Esophagus muscularis mucosa (tissue), 4 donors: ENCODE measurements around the gene WNT6. TPM values are rescaled to one million over a fixed set of nuclear protein-coding genes. Genes with fewer than 3 reads are reported as not detected.

Source experiments
- DNase-seq: peaks from one replicate; pipeline ENCODE4 v3.0.0-alpha.2; 2017; ENCODE audit errors: extremely low spot score
- H3K27ac ChIP-seq, 4 donors: fragments of 200-600 bp; sonication (generic); replicated peaks in 1 of 4; 1 replicate in 3 of 4; 2 replicates in 1 of 4; pipeline ENCODE4 v1.5.1; 2016 to 2019; ENCODE audit warnings: mild to moderate bottlenecking in 1 of 4
- H3K27me3 ChIP-seq, 4 donors: fragments of 200-600 bp; sonication (generic); one replicate each; pipeline versions ENCODE4 v1.5.1 to v1.6.0; 2016 to 2019
- H3K36me3 ChIP-seq, 4 donors: fragments of 200-600 bp; sonication (generic); one replicate each; pipeline ENCODE4 v1.5.1; 2016 to 2019
- H3K4me1 ChIP-seq, 4 donors: fragments of 200-600 bp; sonication (generic); one replicate each; pipeline ENCODE4 v1.5.1; 2016 to 2019
- H3K4me3 ChIP-seq, 4 donors: fragments of 200-600 bp; sonication (generic); 1 replicate in 2 of 4; 2 replicates in 2 of 4; pipeline ENCODE4 v1.5.1; 2016 to 2019; ENCODE audit warnings: mild to moderate bottlenecking in 4 of 4, moderate library complexity in 1 of 4
- H3K9me3 ChIP-seq, 4 donors: fragments of 200-600 bp; sonication (generic); 1 replicate in 3 of 4; 2 replicates in 1 of 4; pipeline ENCODE4 v1.5.1; 2016 to 2019
- EP300 ChIP-seq: sonication (generic); formaldehyde crosslinking; IDR thresholded peaks from one replicate; pipeline ENCODE4 v1.6.1; 2017; ENCODE audit warnings: antibody characterized with exemption
- POLR2A ChIP-seq: fragments of 450-650 bp; IDR thresholded peaks from one replicate; pipeline ENCODE4 v1.6.1; 2017; ENCODE audit warnings: antibody characterized with exemption, moderate library complexity, mild to moderate bottlenecking, low read depth
- POLR2AphosphoS5 ChIP-seq, 2 donors: sonication (generic); formaldehyde crosslinking; IDR thresholded peaks; one replicate each; pipeline ENCODE4 v1.6.1; 2017; ENCODE audit warnings: antibody characterized with exemption in 2 of 2
- WGBS: methylation state at CpG from one replicate; pipeline ENCODE4 v1.1.5; 2018; 5-methylcytosine and 5-hydroxymethylcytosine counted together
- intact Hi-C: fragments of 100-400 bp; cut with DNase I; formaldehyde crosslinking; loops from one replicate; pipeline ENCODE4 v1.15.1; 2023
- total RNA-seq, 4 donors: library from RNA; depleted of rRNA; stranded (reverse); fragments of >200 nt; gene quantifications; one replicate each; pipeline versions ENCODE4 v1.1.0 to v1.2.1, GENCODE V29; 2016
- TF ChIP-seq, protein P1 (sequence below), 3 experiments: fragments of 200-600 bp in 2 of 3; fragments of 450-650 bp in 1 of 3; sonication (generic) in 2 of 3; IDR thresholded peaks; one replicate each; pipeline ENCODE4 v1.5.1; 2017 to 2019; ENCODE audit warnings: antibody characterized with exemption in 3 of 3, mild to moderate bottlenecking in 2 of 3, moderate library complexity in 1 of 3

The WNT6 gene
- total RNA-seq, 4 donors from 2014 or later = 2.9 to 14.3 (median 8.0) TPM

- H3K27ac ChIP-seq = no peak overlapping the region
- peaks cover 0 to 98% (median 25%) of the 10 kb centered on the region in 4 donors for H3K27me3 ChIP-seq
- H3K36me3 ChIP-seq = no peaks in the 10 kb centered on the region
Measured at GRCh38 chr2:218865999-218866398, 6.4 kb downstream of the WNT6 start.

GRCh38 chr2:218867900-218868299 is 8.3 kb downstream of the WNT6 start:
- TF ChIP-seq, protein P1, sequence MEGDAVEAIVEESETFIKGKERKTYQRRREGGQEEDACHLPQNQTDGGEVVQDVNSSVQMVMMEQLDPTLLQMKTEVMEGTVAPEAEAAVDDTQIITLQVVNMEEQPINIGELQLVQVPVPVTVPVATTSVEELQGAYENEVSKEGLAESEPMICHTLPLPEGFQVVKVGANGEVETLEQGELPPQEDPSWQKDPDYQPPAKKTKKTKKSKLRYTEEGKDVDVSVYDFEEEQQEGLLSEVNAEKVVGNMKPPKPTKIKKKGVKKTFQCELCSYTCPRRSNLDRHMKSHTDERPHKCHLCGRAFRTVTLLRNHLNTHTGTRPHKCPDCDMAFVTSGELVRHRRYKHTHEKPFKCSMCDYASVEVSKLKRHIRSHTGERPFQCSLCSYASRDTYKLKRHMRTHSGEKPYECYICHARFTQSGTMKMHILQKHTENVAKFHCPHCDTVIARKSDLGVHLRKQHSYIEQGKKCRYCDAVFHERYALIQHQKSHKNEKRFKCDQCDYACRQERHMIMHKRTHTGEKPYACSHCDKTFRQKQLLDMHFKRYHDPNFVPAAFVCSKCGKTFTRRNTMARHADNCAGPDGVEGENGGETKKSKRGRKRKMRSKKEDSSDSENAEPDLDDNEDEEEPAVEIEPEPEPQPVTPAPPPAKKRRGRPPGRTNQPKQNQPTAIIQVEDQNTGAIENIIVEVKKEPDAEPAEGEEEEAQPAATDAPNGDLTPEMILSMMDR (IDR thresholded peaks at IDR 0.05) = no peak
- TF ChIP-seq POLR2A = no peak
- TF ChIP-seq EP300 = no peak
- no peak for TF ChIP-seq POLR2AphosphoS5 (IDR thresholded peaks at IDR 0.05)
- no peak for DNase-seq
- H3K9me3 ChIP-seq = no peaks in the 10 kb centered on the region
- intact Hi-C loops = no loop called here
- no peaks in the 10 kb centered on the region for H3K36me3 ChIP-seq
- no peak overlapping the region for H3K4me3 ChIP-seq
- WGBS = 49% methylated on average over 6 of the region's 6 CpGs
- H3K27ac ChIP-seq = no peak overlapping the region
- H3K27me3 ChIP-seq = peaks cover 0 to 98% (median 27%) of the 10 kb centered on the region in 4 donors
- H3K4me1 ChIP-seq = peaks cover 8 to 20% (median 13%) of the 10 kb centered on the region in 4 donors

More at GRCh38 chr2:218865999-218866398, 6.4 kb downstream of the WNT6 start:
- TF ChIP-seq POLR2AphosphoS5 (IDR thresholded peaks at IDR 0.05) (no peak), EP300 (no peak), POLR2A (no peak)
- TF ChIP-seq, protein P1 (IDR thresholded peaks at IDR 0.05) = no peak
- H3K4me3 ChIP-seq = no peak overlapping the region
- DNase-seq = no peak
- WGBS = 72% methylated on average over 6 of the region's 6 CpGs
- H3K4me1 ChIP-seq = peaks cover 4 to 11% (median 8%) of the 10 kb centered on the region in 4 donors
- H3K9me3 ChIP-seq = no peaks in the 10 kb centered on the region
- intact Hi-C loops = no loop called here

- Histone ChIP-seq H3K27ac (no peak overlapping the region), H3K4me3 (no peak overlapping the region), H3K4me1 (peaks cover 8 to 31% (median 19%) of the 10 kb centered on the region in 4 donors), H3K36me3 (no peaks in the 10 kb centered on the region), H3K27me3 (peaks cover 0 to 98% (median 36%) of the 10 kb centered on the region in 4 donors), H3K9me3 (no peaks in the 10 kb centered on the region)
- 86% methylated on average over 9 of the region's 9 CpGs for WGBS
- TF ChIP-seq, protein P1 (IDR thresholded peaks at IDR 0.05) = no peak
- TF ChIP-seq POLR2AphosphoS5 (IDR thresholded peaks at IDR 0.05) (no peak), POLR2A (no peak), EP300 (no peak)
- DNase-seq = no peak
- intact Hi-C loops = no loop called here
Measured at GRCh38 chr2:218869064-218869463, 9.5 kb downstream of the WNT6 start.

- Histone ChIP-seq H3K9me3 (no peaks in the 10 kb centered on the region), H3K36me3 (no peaks in the 10 kb centered on the region), H3K4me1 (peaks cover 8 to 31% (median 19%) of the 10 kb centered on the region in 4 donors), H3K4me3 (peak overlapping the region; percentile 29 to 47 (median 32)), H3K27ac (no peak overlapping the region), H3K27me3 (peaks cover 0 to 98% (median 41%) of the 10 kb centered on the region in 4 donors)
- TF ChIP-seq POLR2A = no peak
- TF ChIP-seq, protein P1 (IDR thresholded peaks at IDR 0.05) = no peak
- TF ChIP-seq EP300 = no peak
- TF ChIP-seq POLR2AphosphoS5 (IDR thresholded peaks at IDR 0.05) = no peak
- intact Hi-C loops = no loop called here
- 20% methylated on average over 1 of the region's 18 CpGs for WGBS
- no peak for DNase-seq
Measured at GRCh38 chr2:218870984-218871344, 11.4 kb downstream of the WNT6 start.
